ENCODE data around the gene TBX15. TPM values are rescaled to one million over a fixed set of nuclear protein-coding genes. Genes with fewer than 3 reads are reported as not detected.

The TBX15 gene
- total RNA-seq, 4 donors from 2014 or later = 0.45 to 1.6 (median 0.56) TPM

DNA sequence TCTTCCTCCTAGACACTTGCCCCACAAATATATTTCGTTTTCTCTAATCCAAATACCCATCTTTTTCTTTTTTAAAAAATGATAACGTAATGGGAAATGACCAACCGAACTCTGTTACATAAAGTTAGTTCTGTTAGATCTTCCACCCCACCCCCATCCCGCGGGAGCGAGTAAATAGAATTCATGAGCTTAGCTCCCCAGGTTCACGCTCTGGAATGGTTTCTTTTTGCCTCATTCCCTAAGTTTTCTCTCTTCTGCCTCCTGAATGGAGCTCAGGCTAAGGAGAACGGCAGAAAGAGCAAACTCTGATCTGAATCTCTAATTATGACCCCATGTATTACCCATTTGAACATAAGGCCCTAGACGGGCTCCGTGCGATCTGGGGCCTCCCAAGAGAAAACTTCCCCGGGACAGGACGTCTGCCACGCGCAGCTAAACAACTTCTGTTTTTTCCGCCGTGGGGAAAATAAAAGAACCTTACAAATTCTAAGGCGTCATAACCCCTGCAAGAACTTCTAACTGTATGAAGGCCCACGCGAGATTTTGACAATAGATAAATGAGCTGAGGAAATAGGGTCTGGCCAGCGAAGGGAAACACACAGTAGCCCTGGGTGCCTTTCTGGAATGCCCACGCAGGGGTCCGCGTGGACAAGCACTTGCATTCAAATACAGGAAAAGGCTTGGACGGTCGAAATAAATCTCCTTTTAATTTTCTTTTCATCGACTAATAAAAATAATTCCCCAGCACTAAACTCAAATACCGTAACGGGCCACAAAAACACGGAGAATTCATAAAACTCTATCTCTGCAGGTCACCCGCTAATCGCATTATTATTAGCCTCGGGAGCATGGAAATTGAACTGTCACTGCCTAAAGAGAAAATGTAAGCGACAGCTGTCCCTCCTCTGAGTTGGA is 2.2 kb downstream of the TBX15 start:
- Histone ChIP-seq H3K27me3 (peaks cover 100% of the 10 kb centered on the region), H3K27ac (no peak overlapping the region), H3K36me3 (no peaks in the 10 kb centered on the region), H3K4me1 (peaks cover 0 to 63% (median 15%) of the 10 kb centered on the region in 3 donors), H3K4me3 (peak overlapping the region in 1 of 2 donors; percentile 48), H3K9me3 (peaks cover 0 to 30% (median 0%) of the 10 kb centered on the region in 3 donors)
- TF ChIP-seq, protein P1, sequence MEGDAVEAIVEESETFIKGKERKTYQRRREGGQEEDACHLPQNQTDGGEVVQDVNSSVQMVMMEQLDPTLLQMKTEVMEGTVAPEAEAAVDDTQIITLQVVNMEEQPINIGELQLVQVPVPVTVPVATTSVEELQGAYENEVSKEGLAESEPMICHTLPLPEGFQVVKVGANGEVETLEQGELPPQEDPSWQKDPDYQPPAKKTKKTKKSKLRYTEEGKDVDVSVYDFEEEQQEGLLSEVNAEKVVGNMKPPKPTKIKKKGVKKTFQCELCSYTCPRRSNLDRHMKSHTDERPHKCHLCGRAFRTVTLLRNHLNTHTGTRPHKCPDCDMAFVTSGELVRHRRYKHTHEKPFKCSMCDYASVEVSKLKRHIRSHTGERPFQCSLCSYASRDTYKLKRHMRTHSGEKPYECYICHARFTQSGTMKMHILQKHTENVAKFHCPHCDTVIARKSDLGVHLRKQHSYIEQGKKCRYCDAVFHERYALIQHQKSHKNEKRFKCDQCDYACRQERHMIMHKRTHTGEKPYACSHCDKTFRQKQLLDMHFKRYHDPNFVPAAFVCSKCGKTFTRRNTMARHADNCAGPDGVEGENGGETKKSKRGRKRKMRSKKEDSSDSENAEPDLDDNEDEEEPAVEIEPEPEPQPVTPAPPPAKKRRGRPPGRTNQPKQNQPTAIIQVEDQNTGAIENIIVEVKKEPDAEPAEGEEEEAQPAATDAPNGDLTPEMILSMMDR (IDR thresholded peaks at IDR 0.05) = no peak
- TF ChIP-seq EP300 (IDR thresholded peaks at IDR 0.05) (no peak), POLR2A (IDR thresholded peaks at IDR 0.05) (no peak), POLR2AphosphoS5 (IDR thresholded peaks at IDR 0.05) (no peak)
- no peak for ATAC-seq
- WGBS, 2 donors (ENCODE audit: low coverage in 1 of 2) = 12 to 21% methylated on average over 23 to 30 of the region's 34 CpGs

DNA sequence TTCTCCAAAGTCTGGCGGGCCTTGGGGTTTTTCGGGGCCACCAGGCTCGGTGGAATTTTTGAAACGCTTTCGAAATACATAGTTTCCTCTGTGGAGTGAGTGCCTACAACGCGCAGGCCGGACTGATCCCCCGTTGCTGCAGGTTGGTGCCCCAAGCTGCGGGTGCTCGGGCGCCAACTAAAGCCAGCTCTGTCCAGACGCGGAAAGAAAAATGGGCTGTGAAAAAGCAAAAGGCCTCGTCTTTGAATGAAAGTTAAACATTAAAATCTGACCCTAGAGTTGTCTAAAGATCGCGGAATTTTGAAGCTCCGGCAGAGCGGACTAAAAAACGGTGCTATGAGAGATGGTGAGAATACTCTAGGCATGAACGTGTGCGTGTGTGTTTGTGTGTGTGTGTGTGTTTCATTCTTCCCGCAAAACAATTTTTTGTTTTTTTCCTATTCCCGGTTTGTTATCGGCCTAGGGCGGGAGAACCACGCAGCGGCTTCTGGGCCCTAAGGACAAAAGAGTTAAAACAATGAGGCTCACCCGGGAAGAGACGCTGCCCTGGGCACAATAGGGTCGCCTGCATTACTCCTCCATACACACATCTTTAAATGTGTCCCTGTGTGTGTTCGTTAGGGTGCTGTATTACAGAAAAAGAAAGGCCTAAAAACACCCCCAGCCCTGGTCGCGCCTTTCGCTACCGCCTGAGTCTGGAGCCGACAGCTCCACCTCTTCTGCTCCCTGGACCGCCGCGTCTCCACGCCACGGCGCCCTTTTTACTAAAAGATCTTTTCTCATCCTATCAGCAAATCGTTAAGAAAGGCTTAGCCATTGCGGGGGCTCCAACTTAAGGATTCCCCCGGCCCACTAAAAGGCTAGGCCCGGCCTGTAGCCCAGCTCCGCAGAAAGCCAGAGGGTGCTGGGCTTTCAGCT is 3.2 kb downstream of the TBX15 start:
- H3K4me3 ChIP-seq = peak overlapping the region in 1 of 2 donors; percentile 39
- peaks cover 0 to 64% (median 15%) of the 10 kb centered on the region in 3 donors for H3K4me1 ChIP-seq
- WGBS, 2 donors (ENCODE audit: low coverage in 1 of 2) = 15 to 34% methylated on average over 6 to 24 of the region's 48 CpGs

DNA sequence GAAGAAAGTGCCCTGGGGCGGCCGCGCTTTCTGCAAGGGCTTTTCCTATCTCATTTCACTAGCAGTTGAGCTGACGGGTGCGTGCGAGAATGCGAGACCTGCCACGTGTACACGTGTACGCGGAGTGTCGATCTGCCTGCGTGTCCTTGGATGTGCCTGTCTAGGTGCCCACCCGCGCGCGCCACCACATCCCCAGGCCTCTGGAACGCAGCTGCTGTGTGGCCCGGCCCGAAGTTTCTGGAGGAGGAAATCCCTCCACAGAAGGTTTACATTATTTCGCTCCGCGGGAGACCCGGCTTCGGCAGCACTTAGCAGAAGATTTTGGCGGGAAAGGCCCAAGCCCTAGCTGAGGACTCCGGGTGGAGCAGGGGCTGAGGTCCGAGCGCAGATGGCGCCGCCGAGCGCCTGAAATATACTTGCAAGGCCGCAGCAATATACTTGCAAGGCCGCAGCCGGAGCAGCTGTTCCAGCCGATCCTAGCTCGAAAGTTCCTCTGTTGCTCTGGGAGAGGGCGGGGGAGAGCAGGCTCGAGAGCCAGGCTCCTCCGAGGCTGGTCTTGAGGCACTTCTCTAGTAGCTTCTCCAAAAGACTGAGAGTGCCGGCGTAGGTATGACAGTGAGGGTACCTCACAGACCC is 3.9 kb downstream of the TBX15 start:
- Histone ChIP-seq H3K27me3 (peaks cover 100% of the 10 kb centered on the region), H3K4me1 (peaks cover 0 to 70% (median 15%) of the 10 kb centered on the region in 3 donors), H3K9me3 (peaks cover 0 to 30% (median 0%) of the 10 kb centered on the region in 3 donors), H3K4me3 (peak overlapping the region in 1 of 2 donors; percentile 39), H3K27ac (no peak overlapping the region), H3K36me3 (no peaks in the 10 kb centered on the region)
- WGBS, 2 donors (ENCODE audit: low coverage in 1 of 2) = 37% methylated on average over 11 of the region's 43 CpGs; no CpG with 5 or more reads in 1 of the 2 donors
- ATAC-seq = no peak
- TF ChIP-seq POLR2AphosphoS5 (IDR thresholded peaks at IDR 0.05) = no peak
- TF ChIP-seq EP300 (IDR thresholded peaks at IDR 0.05) = no peak
- TF ChIP-seq, protein P1 (IDR thresholded peaks at IDR 0.05) = no peak
- TF ChIP-seq POLR2A (IDR thresholded peaks at IDR 0.05) = no peak

More for the DNA sequence above, 3.2 kb downstream of the TBX15 start:
- H3K27me3 ChIP-seq = peaks cover 100% of the 10 kb centered on the region
- TF ChIP-seq POLR2A (IDR thresholded peaks at IDR 0.05) = no peak
- no peak for TF ChIP-seq EP300 (IDR thresholded peaks at IDR 0.05)
- TF ChIP-seq, protein P1 (IDR thresholded peaks at IDR 0.05) = no peak
- TF ChIP-seq POLR2AphosphoS5 (IDR thresholded peaks at IDR 0.05) = no peak
- no peaks in the 10 kb centered on the region for H3K36me3 ChIP-seq
- no peak for ATAC-seq
- H3K9me3 ChIP-seq = peaks cover 0 to 33% (median 0%) of the 10 kb centered on the region in 3 donors
- H3K27ac ChIP-seq = no peak overlapping the region

DNA sequence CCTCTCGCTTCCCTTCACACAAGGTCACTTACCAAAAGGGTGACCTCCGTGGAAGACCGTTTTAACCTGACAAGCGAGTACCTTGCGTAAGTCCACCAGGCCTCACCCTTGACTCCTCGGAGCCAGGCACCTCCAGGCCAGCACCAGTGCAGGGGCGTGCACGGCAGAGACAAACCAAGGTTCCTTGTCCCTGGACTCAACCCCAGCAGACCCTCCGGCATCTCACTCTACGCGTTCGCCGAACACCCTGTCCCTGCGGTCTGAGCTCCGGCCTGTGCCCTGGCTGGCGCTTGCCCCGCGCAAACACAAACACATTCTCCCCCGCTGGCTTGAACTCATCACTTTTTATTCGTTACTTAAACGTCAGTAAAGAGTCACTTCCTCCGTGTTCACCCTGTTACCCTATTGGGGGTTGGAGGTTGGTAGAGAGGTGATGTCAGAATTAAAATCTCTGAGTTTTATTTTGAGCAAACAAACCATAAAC is 4.5 kb downstream of the TBX15 start:
- Histone ChIP-seq H3K4me1 (peaks cover 0 to 67% (median 15%) of the 10 kb centered on the region in 3 donors), H3K27me3 (peaks cover 100% of the 10 kb centered on the region), H3K4me3 (no peak overlapping the region), H3K27ac (no peak overlapping the region), H3K9me3 (peaks cover 0 to 25% (median 0%) of the 10 kb centered on the region in 3 donors), H3K36me3 (no peaks in the 10 kb centered on the region)
- 42% methylated on average over 16 of the region's 22 CpGs; no CpG with 5 or more reads in 1 of the 2 donors for WGBS, 2 donors (ENCODE audit: low coverage in 1 of 2)
- no peak for TF ChIP-seq POLR2AphosphoS5 (IDR thresholded peaks at IDR 0.05)
- ATAC-seq = no peak

Measured in gastroesophageal sphincter (tissue), 4 donors.